ENCODE results near the gene SYP.

Gene SYP

GRCh38 chrX:49190821-49191573 lies 9.0 kb downstream of the SYP start:
- no peak for TF ChIP-seq CTCF (IDR thresholded peaks at IDR 0.05; ENCODE audit: extremely low read depth, missing control alignments)
- DNase-seq (ENCODE audit: low spot score) = peak; percentile 90

GRCh38 chrX:49189606-49190005 lies 10.4 kb downstream of the SYP start:
- DNase-seq (ENCODE audit: low spot score) = no peak
- no peak for TF ChIP-seq CTCF (IDR thresholded peaks at IDR 0.05; ENCODE audit: extremely low read depth, missing control alignments)

GRCh38 chrX:49188468-49189076 lies 11.4 kb downstream of the SYP start:
- no peak for TF ChIP-seq CTCF (IDR thresholded peaks at IDR 0.05; ENCODE audit: extremely low read depth, missing control alignments)
- no peak for DNase-seq (ENCODE audit: low spot score)

GRCh38 chrX:49187526-49187925 lies 12.5 kb downstream of the SYP start:
- no peak for TF ChIP-seq CTCF (IDR thresholded peaks at IDR 0.05; ENCODE audit: extremely low read depth, missing control alignments)
- no peak for DNase-seq (ENCODE audit: low spot score)

DNA sequence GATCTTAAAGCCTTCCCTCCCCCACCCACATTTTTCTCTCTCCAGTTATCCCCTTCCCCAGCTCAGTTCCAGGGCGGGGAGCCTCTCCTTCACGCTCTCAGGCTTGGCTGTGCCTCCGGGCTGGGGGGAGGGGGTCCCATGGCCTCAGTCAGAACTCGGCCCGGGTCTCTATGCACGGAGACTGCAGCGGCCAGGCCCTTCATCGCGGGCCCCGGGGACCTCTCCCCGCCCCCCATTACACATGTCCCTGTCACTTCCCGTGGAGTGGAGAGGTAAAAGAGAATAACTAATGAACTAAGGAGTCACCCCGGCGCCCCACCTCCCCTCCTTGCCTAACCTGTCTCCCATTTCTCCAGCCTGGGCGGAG lies 13.0 kb downstream of the SYP start:
- TF ChIP-seq CTCF (IDR thresholded peaks at IDR 0.05; ENCODE audit: extremely low read depth, missing control alignments) = no peak
- DNase-seq (ENCODE audit: low spot score) = no peak

DNA sequence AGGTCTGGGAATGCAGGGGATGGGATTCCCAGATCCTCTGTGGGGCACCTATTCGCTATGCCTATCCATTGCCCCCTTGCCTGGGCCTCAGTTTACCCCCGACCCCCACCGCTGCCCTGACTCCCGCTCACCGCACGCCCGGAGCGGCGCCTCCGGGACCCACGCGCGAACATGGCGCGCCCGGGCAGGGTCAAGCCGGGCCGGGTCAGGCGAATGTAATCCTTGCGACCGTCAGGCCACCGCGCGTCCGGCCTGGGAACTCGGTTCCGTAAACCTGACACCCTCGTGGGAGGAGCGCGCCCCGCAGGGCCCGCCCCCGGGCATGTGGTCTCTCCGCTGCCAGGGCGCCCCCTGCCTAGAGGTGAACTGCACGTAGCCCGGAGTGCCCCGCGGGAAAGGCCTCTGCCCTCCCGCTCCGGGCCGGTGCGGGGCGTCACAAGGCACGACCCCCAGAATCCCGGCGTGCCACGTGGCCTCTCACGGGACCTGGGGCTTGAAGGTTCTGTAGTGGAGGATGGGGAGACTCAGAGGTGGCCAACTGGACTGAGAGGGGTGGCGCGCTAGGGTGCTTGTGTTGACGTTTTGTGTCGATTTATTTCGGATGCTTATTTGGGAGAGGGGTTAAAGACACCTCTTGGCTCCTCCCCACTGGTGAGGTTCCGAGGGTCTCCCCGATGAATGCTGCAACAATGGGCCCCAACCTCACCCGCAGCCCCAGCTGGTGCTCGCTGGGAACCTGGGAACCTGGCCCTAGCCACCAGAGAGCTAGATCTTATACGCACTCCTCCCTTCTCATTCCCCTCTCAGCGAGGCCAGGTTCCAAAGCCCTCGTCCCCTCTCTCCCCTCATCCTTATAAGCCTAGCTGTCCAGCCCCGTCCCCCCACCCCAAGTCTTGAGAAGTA lies 13.6 kb downstream of the SYP start, which contains the start of gene PRICKLE3:
Gene PRICKLE3, minus strand, starts transcription at position 249 of the 903 bp plus-strand sequence. Its CDS starts 76 bp downstream, at position 173.
- peak; percentile 33 for TF ChIP-seq CTCF (IDR thresholded peaks at IDR 0.05; ENCODE audit: extremely low read depth, missing control alignments)
- peak; percentile 86 for DNase-seq (ENCODE audit: low spot score)

Data from GM20000 (cell line).